GM10266 (cell line): ENCODE measurements around the gene OR1L4.

Experiments
- DNase-seq: peaks from one replicate; pipeline ENCODE4 v3.0.0; 2012; ENCODE audit errors: extremely low spot score
- TF ChIP-seq, protein P1 (sequence below): IDR thresholded peaks from 2 replicates; pipeline ENCODE4 v1.5.1; 2012; ENCODE audit warnings: mild to moderate bottlenecking, low read depth; ENCODE audit not compliant: control insufficient read depth, insufficient read depth; ENCODE audit errors: missing control alignments

The OR1L4 gene

DNA sequence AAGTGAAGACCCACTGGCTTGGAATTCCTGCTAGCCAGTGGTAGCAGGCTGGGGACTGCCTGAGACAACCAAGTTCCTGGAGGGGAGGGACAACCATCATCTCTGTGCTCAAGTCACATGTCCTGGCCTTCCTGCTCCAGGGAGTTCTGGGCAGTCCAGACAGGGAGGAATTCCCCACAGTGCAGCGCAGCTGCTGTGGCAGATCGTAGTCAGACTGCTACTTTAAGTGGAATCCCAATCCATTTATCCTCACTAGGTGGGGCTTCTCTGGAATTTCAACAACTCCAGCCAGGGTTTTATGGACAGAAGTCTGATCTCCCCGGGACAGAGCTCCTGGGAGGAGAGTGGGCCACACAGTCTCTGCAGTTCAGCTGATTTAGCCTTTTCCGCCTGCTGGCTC is 44.0 kb downstream of the OR1L4 start:
- DNase-seq, result no peak
- TF ChIP-seq, protein P1, sequence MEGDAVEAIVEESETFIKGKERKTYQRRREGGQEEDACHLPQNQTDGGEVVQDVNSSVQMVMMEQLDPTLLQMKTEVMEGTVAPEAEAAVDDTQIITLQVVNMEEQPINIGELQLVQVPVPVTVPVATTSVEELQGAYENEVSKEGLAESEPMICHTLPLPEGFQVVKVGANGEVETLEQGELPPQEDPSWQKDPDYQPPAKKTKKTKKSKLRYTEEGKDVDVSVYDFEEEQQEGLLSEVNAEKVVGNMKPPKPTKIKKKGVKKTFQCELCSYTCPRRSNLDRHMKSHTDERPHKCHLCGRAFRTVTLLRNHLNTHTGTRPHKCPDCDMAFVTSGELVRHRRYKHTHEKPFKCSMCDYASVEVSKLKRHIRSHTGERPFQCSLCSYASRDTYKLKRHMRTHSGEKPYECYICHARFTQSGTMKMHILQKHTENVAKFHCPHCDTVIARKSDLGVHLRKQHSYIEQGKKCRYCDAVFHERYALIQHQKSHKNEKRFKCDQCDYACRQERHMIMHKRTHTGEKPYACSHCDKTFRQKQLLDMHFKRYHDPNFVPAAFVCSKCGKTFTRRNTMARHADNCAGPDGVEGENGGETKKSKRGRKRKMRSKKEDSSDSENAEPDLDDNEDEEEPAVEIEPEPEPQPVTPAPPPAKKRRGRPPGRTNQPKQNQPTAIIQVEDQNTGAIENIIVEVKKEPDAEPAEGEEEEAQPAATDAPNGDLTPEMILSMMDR, result no peak
